ENCODE data around the gene CLDN10.

Gene CLDN10

DNA sequence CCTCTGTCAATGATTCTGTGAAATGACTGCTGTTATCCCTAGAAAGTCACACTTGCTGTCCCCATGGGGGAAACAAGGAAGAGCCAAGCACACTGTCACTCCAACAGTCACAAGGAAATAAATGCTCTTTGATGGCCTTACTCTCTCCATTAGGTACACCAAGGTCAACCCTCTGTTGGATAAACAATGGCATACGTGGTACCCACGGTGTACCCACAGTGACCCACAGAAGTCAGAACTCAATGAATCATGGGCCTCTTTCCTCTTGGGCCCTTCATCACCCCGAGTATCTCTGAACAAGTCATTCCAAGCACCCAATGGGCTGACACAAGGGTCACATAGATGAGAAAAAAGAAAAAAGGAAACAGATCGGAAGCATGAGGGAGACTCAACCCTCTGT is 76.6 kb downstream of the CLDN10 start:
- TF ChIP-seq OSR1 (CRISPR knock-in tag; IDR thresholded peaks at IDR 0.05) (no peak), ISL1 (CRISPR knock-in tag; IDR thresholded peaks at IDR 0.05) (no peak)
- no peak for ATAC-seq

Measured in SK-N-SH treated with all-trans-retinoic acid at 6 μM for 48 hours (cell line).